Upper lobe of right lung (tissue), 1 donor: ENCODE measurements around the gene BRSK2. TPM values are rescaled to one million over a fixed set of nuclear protein-coding genes. Genes with fewer than 3 reads are reported as not detected.
"Not testable (repeated sequence)": the region's sequence is repeated elsewhere in the genome, so short reads cannot be mapped to it uniquely, and the experiment has no call there.

Source experiments
- ATAC-seq: fragments of 200-7000 bp; cut with Tn5 transposase; one replicate; pipeline ENCODE4 v1.9.1; 2020; ENCODE audit warnings: mild to moderate bottlenecking, moderate library complexity
- DNase-seq: peaks from one replicate; pipeline ENCODE4 v3.0.0-alpha.2; 2020
- H3K27ac ChIP-seq: fragments of 200-600 bp; one replicate; pipeline ENCODE4 v1.8.0; 2022
- H3K27me3 ChIP-seq: fragments of 200-600 bp; one replicate; pipeline ENCODE4 v1.8.0; 2022; ENCODE audit warnings: mild to moderate bottlenecking
- H3K36me3 ChIP-seq: fragments of 200-600 bp; one replicate; pipeline ENCODE4 v1.8.0; 2022
- H3K4me1 ChIP-seq: fragments of 200-600 bp; one replicate; pipeline ENCODE4 v1.8.0; 2022
- H3K4me3 ChIP-seq: fragments of 200-600 bp; one replicate; pipeline ENCODE4 v1.8.0; 2022; ENCODE audit warnings: mild to moderate bottlenecking
- H3K9me3 ChIP-seq: fragments of 200-600 bp; one replicate; pipeline ENCODE4 v1.8.0; 2022
- CTCF ChIP-seq: fragments of 200-600 bp; IDR thresholded peaks from one replicate; pipeline ENCODE4 v1.8.0; 2022; ENCODE audit warnings: antibody characterized with exemption
- intact Hi-C: fragments of 100-400 bp; cut with DNase I; formaldehyde crosslinking; loops from one replicate; pipeline ENCODE4 v1.11.0; 2022
- total RNA-seq: library from RNA; stranded (reverse); fragmentation: NEBNext Ultra II Directional; extraction: Animal tissue kit (Norgen Biotek cat#: 25700); gene quantifications from one replicate; pipeline ENCODE4 v1.2.1, GENCODE V29; 2021
- donor health status: DM: no; HTN: yes; CAD: no; lungs with severe emphysema.

BRSK2 gene
- total RNA-seq, 1 donor from 2014 or later, result 0.26 TPM

- TF ChIP-seq CTCF, result no peak
- no peak overlapping the region for H3K27ac ChIP-seq
- no peak overlapping the region for H3K4me3 ChIP-seq
- intact Hi-C loops, result loop anchor here (10.0 kb wide), 1 partner anchor 302 kb away; no protein-coding TSS in a partner anchor
- H3K27me3 ChIP-seq, result no peaks in the 10 kb centered on the region
- no peak for ATAC-seq
- H3K4me1 ChIP-seq, result peaks cover 49% of the 10 kb centered on the region
- no peak for DNase-seq
- H3K9me3 ChIP-seq, result no peaks in the 10 kb centered on the region
- H3K36me3 ChIP-seq, result no peaks in the 10 kb centered on the region
Measured at GRCh38 chr11:1506981-1507380, 117.2 kb downstream of the BRSK2 start.

GRCh38 chr11:1507381-1508140 lies 117.8 kb downstream of the BRSK2 start:
- H3K27ac ChIP-seq, result no peak overlapping the region
- no peak for TF ChIP-seq CTCF
- no peak overlapping the region for H3K4me3 ChIP-seq
- intact Hi-C loops, result loop anchor here (10.0 kb wide), 1 partner anchor 303 kb away; no protein-coding TSS in a partner anchor
- H3K4me1 ChIP-seq, result peaks cover 49% of the 10 kb centered on the region
- H3K36me3 ChIP-seq, result no peaks in the 10 kb centered on the region
- no peaks in the 10 kb centered on the region for H3K9me3 ChIP-seq
- no peaks in the 10 kb centered on the region for H3K27me3 ChIP-seq
- no peak for DNase-seq
- no peak for ATAC-seq

GRCh38 chr11:1508491-1508891 lies 118.8 kb downstream of the BRSK2 start:
- intact Hi-C loops, result loop anchor here (10.0 kb wide), 1 partner anchor 304 kb away; no protein-coding TSS in a partner anchor
- Histone ChIP-seq H3K36me3 (no peaks in the 10 kb centered on the region), H3K4me1 (peaks cover 47% of the 10 kb centered on the region), H3K9me3 (no peaks in the 10 kb centered on the region), H3K4me3 (no peak overlapping the region), H3K27ac (no peak overlapping the region), H3K27me3 (no peaks in the 10 kb centered on the region)
- TF ChIP-seq CTCF, result no peak
- ATAC-seq (peak; percentile 26), DNase-seq (no peak)

- H3K27me3 ChIP-seq, result no peaks in the 10 kb centered on the region
- H3K36me3 ChIP-seq, result no peaks in the 10 kb centered on the region
- DNase-seq, result no peak
- peaks cover 49% of the 10 kb centered on the region for H3K4me1 ChIP-seq
- no peak for TF ChIP-seq CTCF
- intact Hi-C loops, result loop anchor here (10.0 kb wide), 1 partner anchor 304 kb away; no protein-coding TSS in a partner anchor
- ATAC-seq, result peak; percentile 64
- no peaks in the 10 kb centered on the region for H3K9me3 ChIP-seq
- no peak overlapping the region for H3K27ac ChIP-seq
- no peak overlapping the region for H3K4me3 ChIP-seq
Measured at GRCh38 chr11:1508986-1509385, 119.3 kb downstream of the BRSK2 start.

GRCh38 chr11:1509626-1510255 lies 120.0 kb downstream of the BRSK2 start:
- intact Hi-C loops, result loop anchor here (10.0 kb wide), 1 partner anchor 305 kb away; no protein-coding TSS in a partner anchor
- no peaks in the 10 kb centered on the region for H3K9me3 ChIP-seq
- no peaks in the 10 kb centered on the region for H3K27me3 ChIP-seq
- no peak for TF ChIP-seq CTCF
- no peaks in the 10 kb centered on the region for H3K36me3 ChIP-seq
- DNase-seq, result no peak
- H3K4me3 ChIP-seq, result no peak overlapping the region
- no peak for ATAC-seq
- peaks cover 47% of the 10 kb centered on the region for H3K4me1 ChIP-seq
- H3K27ac ChIP-seq, result no peak overlapping the region

- H3K9me3 ChIP-seq, H3K36me3 ChIP-seq, H3K27ac ChIP-seq, H3K27me3 ChIP-seq, intact Hi-C loops, H3K4me3 ChIP-seq, DNase-seq, ATAC-seq: not testable (repeated sequence)
- H3K4me1 ChIP-seq, result peaks cover 53% of the 10 kb centered on the region
Measured at GRCh38 chr11:1510351-1510750, 120.6 kb downstream of the BRSK2 start.
